ENCODE results near the gene ZDHHC22.

DNA sequence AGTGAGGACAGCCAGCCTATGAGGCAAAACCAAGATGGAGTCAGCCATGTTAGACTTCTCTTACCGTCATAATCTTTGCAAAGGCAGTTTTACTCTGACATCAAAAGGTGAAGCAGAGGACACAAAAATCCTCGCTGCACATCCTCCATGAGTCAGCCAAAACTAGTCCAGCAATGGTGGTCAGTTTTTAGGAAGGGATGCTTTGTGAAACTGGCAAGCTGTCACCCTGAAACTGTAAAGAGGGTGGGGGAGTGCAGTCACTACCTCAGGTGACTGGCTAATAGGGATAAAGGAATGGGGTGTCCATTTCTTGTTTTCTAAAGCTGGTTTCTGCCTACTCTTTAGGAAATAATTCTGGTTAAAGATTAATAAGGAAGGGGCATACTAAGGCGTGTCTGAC is 48.9 kb downstream of the ZDHHC22 start:
- TF ChIP-seq POLR2AphosphoS5 (IDR thresholded peaks at IDR 0.05; ENCODE audit: low read depth) (no peak), CREB1 (CRISPR knock-in tag; IDR thresholded peaks at IDR 0.05; ENCODE audit: low read depth) (no peak), NANOG (IDR thresholded peaks at IDR 0.05; ENCODE audit: borderline replicate concordance) (no peak), STAT1 (IDR thresholded peaks at IDR 0.05; ENCODE audit: unreplicated experiment) (no peak), EZH2 (IDR thresholded peaks at IDR 0.05; ENCODE audit: low read depth, unreplicated experiment) (no peak), JUNB (IDR thresholded peaks at IDR 0.05; ENCODE audit: unreplicated experiment) (no peak), EZH2phosphoT487 (IDR thresholded peaks at IDR 0.05; ENCODE audit: unreplicated experiment) (no peak), ZNF114 (CRISPR knock-in tag; IDR thresholded peaks at IDR 0.05) (no peak), ZNF331 (CRISPR knock-in tag; IDR thresholded peaks at IDR 0.05; ENCODE audit: low read depth) (no peak)
- TF ChIP-seq, protein P1, sequence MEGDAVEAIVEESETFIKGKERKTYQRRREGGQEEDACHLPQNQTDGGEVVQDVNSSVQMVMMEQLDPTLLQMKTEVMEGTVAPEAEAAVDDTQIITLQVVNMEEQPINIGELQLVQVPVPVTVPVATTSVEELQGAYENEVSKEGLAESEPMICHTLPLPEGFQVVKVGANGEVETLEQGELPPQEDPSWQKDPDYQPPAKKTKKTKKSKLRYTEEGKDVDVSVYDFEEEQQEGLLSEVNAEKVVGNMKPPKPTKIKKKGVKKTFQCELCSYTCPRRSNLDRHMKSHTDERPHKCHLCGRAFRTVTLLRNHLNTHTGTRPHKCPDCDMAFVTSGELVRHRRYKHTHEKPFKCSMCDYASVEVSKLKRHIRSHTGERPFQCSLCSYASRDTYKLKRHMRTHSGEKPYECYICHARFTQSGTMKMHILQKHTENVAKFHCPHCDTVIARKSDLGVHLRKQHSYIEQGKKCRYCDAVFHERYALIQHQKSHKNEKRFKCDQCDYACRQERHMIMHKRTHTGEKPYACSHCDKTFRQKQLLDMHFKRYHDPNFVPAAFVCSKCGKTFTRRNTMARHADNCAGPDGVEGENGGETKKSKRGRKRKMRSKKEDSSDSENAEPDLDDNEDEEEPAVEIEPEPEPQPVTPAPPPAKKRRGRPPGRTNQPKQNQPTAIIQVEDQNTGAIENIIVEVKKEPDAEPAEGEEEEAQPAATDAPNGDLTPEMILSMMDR (conservative IDR thresholded peaks at IDR 0.05; ENCODE audit: low read depth in 2 of 2), result no peak
- TF ChIP-seq, protein P2, sequence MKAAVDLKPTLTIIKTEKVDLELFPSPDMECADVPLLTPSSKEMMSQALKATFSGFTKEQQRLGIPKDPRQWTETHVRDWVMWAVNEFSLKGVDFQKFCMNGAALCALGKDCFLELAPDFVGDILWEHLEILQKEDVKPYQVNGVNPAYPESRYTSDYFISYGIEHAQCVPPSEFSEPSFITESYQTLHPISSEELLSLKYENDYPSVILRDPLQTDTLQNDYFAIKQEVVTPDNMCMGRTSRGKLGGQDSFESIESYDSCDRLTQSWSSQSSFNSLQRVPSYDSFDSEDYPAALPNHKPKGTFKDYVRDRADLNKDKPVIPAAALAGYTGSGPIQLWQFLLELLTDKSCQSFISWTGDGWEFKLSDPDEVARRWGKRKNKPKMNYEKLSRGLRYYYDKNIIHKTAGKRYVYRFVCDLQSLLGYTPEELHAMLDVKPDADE (IDR thresholded peaks at IDR 0.05), result no peak
- TF ChIP-seq, protein P3, sequence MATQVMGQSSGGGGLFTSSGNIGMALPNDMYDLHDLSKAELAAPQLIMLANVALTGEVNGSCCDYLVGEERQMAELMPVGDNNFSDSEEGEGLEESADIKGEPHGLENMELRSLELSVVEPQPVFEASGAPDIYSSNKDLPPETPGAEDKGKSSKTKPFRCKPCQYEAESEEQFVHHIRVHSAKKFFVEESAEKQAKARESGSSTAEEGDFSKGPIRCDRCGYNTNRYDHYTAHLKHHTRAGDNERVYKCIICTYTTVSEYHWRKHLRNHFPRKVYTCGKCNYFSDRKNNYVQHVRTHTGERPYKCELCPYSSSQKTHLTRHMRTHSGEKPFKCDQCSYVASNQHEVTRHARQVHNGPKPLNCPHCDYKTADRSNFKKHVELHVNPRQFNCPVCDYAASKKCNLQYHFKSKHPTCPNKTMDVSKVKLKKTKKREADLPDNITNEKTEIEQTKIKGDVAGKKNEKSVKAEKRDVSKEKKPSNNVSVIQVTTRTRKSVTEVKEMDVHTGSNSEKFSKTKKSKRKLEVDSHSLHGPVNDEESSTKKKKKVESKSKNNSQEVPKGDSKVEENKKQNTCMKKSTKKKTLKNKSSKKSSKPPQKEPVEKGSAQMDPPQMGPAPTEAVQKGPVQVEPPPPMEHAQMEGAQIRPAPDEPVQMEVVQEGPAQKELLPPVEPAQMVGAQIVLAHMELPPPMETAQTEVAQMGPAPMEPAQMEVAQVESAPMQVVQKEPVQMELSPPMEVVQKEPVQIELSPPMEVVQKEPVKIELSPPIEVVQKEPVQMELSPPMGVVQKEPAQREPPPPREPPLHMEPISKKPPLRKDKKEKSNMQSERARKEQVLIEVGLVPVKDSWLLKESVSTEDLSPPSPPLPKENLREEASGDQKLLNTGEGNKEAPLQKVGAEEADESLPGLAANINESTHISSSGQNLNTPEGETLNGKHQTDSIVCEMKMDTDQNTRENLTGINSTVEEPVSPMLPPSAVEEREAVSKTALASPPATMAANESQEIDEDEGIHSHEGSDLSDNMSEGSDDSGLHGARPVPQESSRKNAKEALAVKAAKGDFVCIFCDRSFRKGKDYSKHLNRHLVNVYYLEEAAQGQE (IDR thresholded peaks at IDR 0.05; ENCODE audit: unreplicated experiment), result no peak
